PC-3 (cell line): ENCODE data around the gene TMEM255B. TPM values are rescaled to one million over a fixed set of nuclear protein-coding genes. Genes with fewer than 3 reads are reported as not detected.
"Not testable (repeated sequence)": the region's sequence is repeated elsewhere in the genome, so short reads cannot be mapped to it uniquely, and the experiment has no call there.

Source experiments
- ATAC-seq: fragments of 200-7000 bp; cut with Tn5 transposase; 2 replicates; pipeline ENCODE4 v1.9.1; 2020; ENCODE audit warnings: mild to moderate bottlenecking, moderate library complexity
- BruUV-seq: library from RNA; stranded (reverse); fragments of 400-500 nt; replicated peaks from 2 replicates; lab custom pipeline; 2021; lab: Mats Ljungman, UMichigan
- CTCF ChIA-PET: fragments of 300-600 bp; sonication (Branson Sonifier 250); formaldehyde crosslinking; loops from one replicate; lab custom pipeline; 2022; ENCODE audit warnings: antibody characterized with exemption; lab: Charles Lee
- POLR2A ChIA-PET: fragments of 300-600 bp; sonication (Branson Sonifier 250); formaldehyde crosslinking; loops from one replicate; lab custom pipeline; 2022; ENCODE audit warnings: antibody characterized with exemption; ENCODE audit not compliant: unreplicated experiment; lab: Charles Lee
- DNase-seq: peaks from one replicate; pipeline ENCODE4 v3.0.0-alpha.2; 2015
- H2AFZ ChIP-seq: fragments of 300-600 bp; sonication (generic); 2 replicates; pipeline ENCODE4 v1.6.0; 2016; ENCODE audit warnings: antibody characterized with exemption, low read length
- H3F3A ChIP-seq: fragments of 300-600 bp; sonication (generic); one replicate; pipeline ENCODE4 v1.6.0; 2017; ENCODE audit warnings: antibody characterized with exemption, low read length, control low read depth, mild to moderate bottlenecking; ENCODE audit not compliant: unreplicated experiment
- H3K27ac ChIP-seq: fragments of 300-600 bp; sonication (generic); 2 replicates; pipeline ENCODE4 v1.5.1; 2016; ENCODE audit warnings: mild to moderate bottlenecking, low read length
- H3K27me3 ChIP-seq: fragments of 300-600 bp; sonication (generic); 2 replicates; pipeline ENCODE4 v1.6.1; 2016; ENCODE audit warnings: low read length, mixed read lengths
- H3K36me3 ChIP-seq: fragments of 300-600 bp; sonication (generic); 2 replicates; pipeline ENCODE4 v1.6.1; 2016; ENCODE audit warnings: low read depth, mixed run types, low read length, mixed read lengths
- H3K4me1 ChIP-seq: fragments of 300-600 bp; sonication (generic); 2 replicates; pipeline ENCODE4 v1.5.1; 2016; ENCODE audit warnings: low read length; ENCODE audit not compliant: insufficient read depth
- H3K4me2 ChIP-seq: fragments of 300-600 bp; sonication (generic); 2 replicates; pipeline ENCODE4 v1.6.0; 2016; ENCODE audit warnings: low read length
- H3K4me3 ChIP-seq: fragments of 300-600 bp; sonication (generic); 2 replicates; pipeline ENCODE4 v1.5.1; 2016; ENCODE audit warnings: mild to moderate bottlenecking, low read length, mixed read lengths
- H3K79me2 ChIP-seq: fragments of 300-600 bp; sonication (generic); 2 replicates; pipeline ENCODE4 v1.6.1; 2017; ENCODE audit warnings: low read length, mixed read lengths
- H3K9ac ChIP-seq: fragments of 300-600 bp; sonication (generic); 2 replicates; pipeline ENCODE4 v1.6.0; 2016; ENCODE audit warnings: mild to moderate bottlenecking, low read length
- H3K9me2 ChIP-seq: fragments of 300-600 bp; sonication (generic); replicated peaks from 2 replicates; pipeline ENCODE4 v1.6.1; 2016; ENCODE audit warnings: mixed run types, low read length, mixed read lengths
- H3K9me3 ChIP-seq: fragments of 300-600 bp; sonication (generic); 2 replicates; pipeline ENCODE4 v1.6.1; 2016; ENCODE audit warnings: low read length, mixed read lengths
- H4K20me1 ChIP-seq: fragments of 300-600 bp; sonication (generic); 2 replicates; pipeline ENCODE4 v1.6.1; 2016; ENCODE audit warnings: low read length, mixed read lengths
- CTCF ChIP-seq: fragments of 300-600 bp; sonication (generic); conservative IDR thresholded peaks from 2 replicates; pipeline ENCODE4 v1.5.1; 2017; ENCODE audit warnings: antibody characterized with exemption, low read depth, mild to moderate bottlenecking, low read length
- EZH2 ChIP-seq: fragments of 300-600 bp; sonication (generic); IDR thresholded peaks from one replicate; pipeline ENCODE4 v1.6.1; 2017; ENCODE audit warnings: antibody characterized with exemption, mild to moderate bottlenecking, low read length; ENCODE audit not compliant: unreplicated experiment
- EZH2phosphoT487 ChIP-seq: fragments of 300-600 bp; sonication (generic); IDR thresholded peaks from 2 replicates; pipeline ENCODE4 v1.6.1; 2018; ENCODE audit warnings: mild to moderate bottlenecking, antibody characterized with exemption, low read length, borderline replicate concordance
- intact Hi-C: fragments of 100-400 bp; cut with micrococcal nuclease; formaldehyde crosslinking; loops from 2 replicates; pipeline ENCODE4 v1.9.0; 2023
- total RNA-seq: library from RNA; depleted of rRNA; stranded (reverse); fragments of >200 nt; gene quantifications from 2 replicates; pipeline ENCODE4 v1.2.3, GENCODE V29; 2014

The TMEM255B gene
- total RNA-seq, 1 experiment from 2014 or later: 26.9 TPM

- POLR2A ChIA-PET: no interaction called here
Observed at GRCh38 chr13:113827021-113827420, 68.0 kb downstream of the TMEM255B start.

GRCh38 chr13:113828282-113828825 lies 69.3 kb downstream of the TMEM255B start:
- intact Hi-C loops: no loop called here
- no peak overlapping the region for H2AFZ ChIP-seq

More at GRCh38 chr13:113827021-113827420, 68.0 kb downstream of the TMEM255B start:
- Histone ChIP-seq H3F3A (no peaks in the 10 kb centered on the region), H3K9ac (no peak overlapping the region), H4K20me1 (no peaks in the 10 kb centered on the region), H3K4me2 (no peak overlapping the region), H3K9me2 (no peaks in the 10 kb centered on the region), H3K36me3 (no peaks in the 10 kb centered on the region), H3K4me1 (peaks cover 3% of the 10 kb centered on the region), H3K9me3 (no peaks in the 10 kb centered on the region), H3K79me2 (0 out of 2 replicates have a peak, but pooled peaks cover 7% of the 10 kb centered on the region), H3K4me3 (no peak overlapping the region), H3K27me3 (no peaks in the 10 kb centered on the region), H2AFZ (no peak overlapping the region), H3K27ac (no peak overlapping the region)
- intact Hi-C loops: no loop called here
- no peak for ATAC-seq
- no peak for DNase-seq
- CTCF ChIA-PET: no interaction called here
- BruUV-seq: no TSS peak
- TF ChIP-seq EZH2: no peak
- TF ChIP-seq CTCF: no peak
- TF ChIP-seq EZH2phosphoT487: no peak

DNA sequence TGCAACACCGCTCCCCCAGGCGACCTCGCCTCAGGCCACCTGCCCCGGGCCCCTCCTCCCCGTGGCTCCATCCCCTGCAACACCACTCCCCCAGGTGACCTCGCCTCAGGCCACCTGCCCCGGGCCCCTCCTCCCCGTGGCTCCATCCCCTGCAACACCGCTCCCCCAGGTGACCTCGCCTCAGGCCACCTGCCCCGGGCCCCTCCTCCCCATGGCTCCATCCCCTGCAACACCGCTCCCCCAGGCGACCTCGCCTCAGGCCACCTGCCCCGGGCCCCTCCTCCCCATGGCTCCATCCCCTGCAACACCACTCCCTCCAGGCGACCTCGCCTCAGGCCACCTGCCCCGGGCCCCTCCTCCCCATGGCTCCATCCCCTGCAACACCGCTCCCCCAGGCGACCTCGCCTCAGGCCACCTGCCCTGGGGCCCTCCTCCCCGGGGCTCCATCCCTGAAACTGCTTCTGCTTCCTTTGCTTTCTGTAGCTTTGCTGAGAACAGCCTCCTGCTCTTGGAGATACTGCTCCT lies 71.5 kb downstream of the TMEM255B start:
- CTCF ChIA-PET, BruUV-seq, DNase-seq, intact Hi-C loops, H3K36me3 ChIP-seq, H3K4me2 ChIP-seq, POLR2A ChIA-PET, H4K20me1 ChIP-seq, H3F3A ChIP-seq, H3K4me3 ChIP-seq, H2AFZ ChIP-seq, H3K4me1 ChIP-seq, H3K27me3 ChIP-seq, H3K9me3 ChIP-seq, H3K27ac ChIP-seq, H3K79me2 ChIP-seq, H3K9ac ChIP-seq, ATAC-seq, H3K9me2 ChIP-seq: not testable (repeated sequence)

More at GRCh38 chr13:113828282-113828825, 69.3 kb downstream of the TMEM255B start:
- H3K4me2 ChIP-seq: no peak overlapping the region
- TF ChIP-seq EZH2phosphoT487 (no peak), EZH2 (no peak), CTCF (no peak)
- BruUV-seq: no TSS peak
- no peaks in the 10 kb centered on the region for H4K20me1 ChIP-seq
- H3K9me2 ChIP-seq: no peaks in the 10 kb centered on the region
- no peaks in the 10 kb centered on the region for H3K9me3 ChIP-seq
- POLR2A ChIA-PET: no interaction called here
- H3K27me3 ChIP-seq: no peaks in the 10 kb centered on the region
- H3K79me2 ChIP-seq: 0 out of 2 replicates have a peak, but pooled peaks cover 6% of the 10 kb centered on the region
- no peak overlapping the region for H3K9ac ChIP-seq
- no peak for DNase-seq
- no peaks in the 10 kb centered on the region for H3K36me3 ChIP-seq
- ATAC-seq: no peak
- H3K27ac ChIP-seq: no peak overlapping the region
- no peak overlapping the region for H3K4me3 ChIP-seq
- no peaks in the 10 kb centered on the region for H3F3A ChIP-seq
- H3K4me1 ChIP-seq: peaks cover 7% of the 10 kb centered on the region
- CTCF ChIA-PET: no interaction called here
